ENCODE results near the gene NRIP2. TPM values are rescaled to one million over a fixed set of nuclear protein-coding genes. Genes with fewer than 3 reads are reported as not detected.

The NRIP2 gene
- total RNA-seq, 5 donors from 2014 or later (not counting 1 experiment from before 2014, with no cell fraction given): not detected

DNA sequence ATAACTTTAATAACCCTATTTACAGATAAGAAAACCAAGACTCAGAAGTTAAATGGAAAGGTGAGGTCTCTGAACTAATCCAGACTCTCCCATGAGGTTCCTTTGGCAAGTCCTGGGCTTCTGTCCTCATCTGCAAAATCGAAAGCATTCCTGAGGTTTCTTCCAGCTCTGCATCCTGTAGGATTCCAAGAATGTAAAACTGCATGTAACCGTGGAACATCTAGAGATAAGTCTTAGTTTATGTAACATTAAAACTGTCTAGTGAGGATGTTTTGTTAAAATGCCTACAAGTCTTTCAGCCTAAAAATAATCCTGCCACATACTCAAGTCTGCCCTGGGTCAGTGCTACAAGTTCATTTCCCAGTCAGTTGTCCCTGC, 29.7 kb downstream of the NRIP2 start:
- CTCF ChIA-PET: no interaction called here
- H3K4me3 ChIP-seq (ENCODE audit: control insufficient read depth in 1 of 2, extremely low read depth in 1 of 2, low read length in 1 of 2): no peak overlapping the region
- ATAC-seq (replicated peaks in 1 of 4): no peak
- H3K9me3 Mint-ChIP-seq: no peaks in the 10 kb centered on the region
- 100% methylated on average over 1 of the region's 2 CpGs for WGBS (ENCODE audit: insufficient coverage)
- DNase-seq: no peak
- H3K36me3 ChIP-seq (ENCODE audit: control insufficient read depth in 2 of 2, extremely low read depth in 1 of 2, insufficient read depth in 1 of 2, low read length in 1 of 2): peaks cover 6 to 51% of the 10 kb centered on the region in 2 donors
- peaks cover 29% of the 10 kb centered on the region for H3K36me3 Mint-ChIP-seq
- no peaks in the 10 kb centered on the region for H3K9me3 ChIP-seq
- no peak overlapping the region for H3K4me3 Mint-ChIP-seq
- no peaks in the 10 kb centered on the region for H3K4me1 Mint-ChIP-seq
- POLR2A ChIA-PET: no interaction called here
- no peaks in the 10 kb centered on the region for H3K27me3 Mint-ChIP-seq
- no peaks in the 10 kb centered on the region for H3K4me1 ChIP-seq (ENCODE audit: control insufficient read depth in 1 of 2, extremely low read depth in 1 of 2, insufficient read depth in 2 of 2, low read length in 2 of 2)
- H3K27me3 ChIP-seq (replicated peaks in 1 of 2; ENCODE audit: control insufficient read depth in 2 of 2, extremely low read depth in 1 of 2, insufficient read depth in 2 of 2, low read length in 1 of 2): no peaks in the 10 kb centered on the region
- no peak overlapping the region for H3K27ac ChIP-seq (ENCODE audit: low read length)
- H3K27ac Mint-ChIP-seq: no peak overlapping the region

DNA sequence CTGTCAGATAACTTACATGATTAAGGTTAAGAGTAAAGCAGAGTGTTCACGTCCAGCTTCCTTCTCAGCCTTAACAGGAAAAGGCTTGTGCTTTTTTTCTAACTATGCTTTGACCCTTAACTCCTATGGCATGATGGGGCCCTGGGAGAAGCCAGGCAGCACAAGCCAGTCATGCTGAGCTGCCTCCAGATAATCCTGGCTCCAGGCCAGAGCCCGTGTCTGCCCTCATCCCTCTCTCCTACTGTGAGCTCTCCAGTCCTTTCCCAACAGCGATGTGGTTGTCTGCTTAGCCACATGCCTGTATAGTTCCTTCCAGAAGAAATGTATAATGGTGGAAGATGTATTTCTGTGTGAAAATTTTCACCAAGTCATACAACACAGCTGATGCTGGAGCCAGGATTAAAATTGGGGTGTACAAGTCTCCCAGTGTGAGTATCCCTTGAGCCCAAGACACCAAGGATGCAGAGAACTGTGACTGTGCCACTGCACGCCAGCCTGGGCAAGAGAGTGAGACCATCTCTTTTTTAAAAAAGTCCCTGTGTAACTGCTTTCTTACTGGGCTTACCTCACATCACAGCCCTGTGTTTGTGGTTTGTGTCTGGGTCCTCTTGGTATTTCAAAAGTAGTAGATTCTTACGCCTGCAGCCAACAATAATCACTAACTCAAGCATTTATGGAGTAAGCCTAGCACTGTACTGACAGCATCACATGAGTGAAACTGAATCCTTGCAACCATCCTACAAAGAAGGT, 30.3 kb downstream of the NRIP2 start:
- H3K27ac Mint-ChIP-seq: no peak overlapping the region
- H3K4me3 Mint-ChIP-seq: no peak overlapping the region
- no peaks in the 10 kb centered on the region for H3K27me3 Mint-ChIP-seq
- ChIA-PET POLR2A (no interaction called here), CTCF (interaction anchor here in 1 of 2 donors (1.2 kb wide), 1 partner anchor 11 kb away, joined by 5 read pairs; no protein-coding TSS in a partner anchor)
- H3K9me3 ChIP-seq: no peaks in the 10 kb centered on the region
- no peaks in the 10 kb centered on the region for H3K9me3 Mint-ChIP-seq
- H3K4me3 ChIP-seq (ENCODE audit: control insufficient read depth in 1 of 2, extremely low read depth in 1 of 2, low read length in 1 of 2): no peak overlapping the region
- H3K4me1 ChIP-seq (ENCODE audit: control insufficient read depth in 1 of 2, extremely low read depth in 1 of 2, insufficient read depth in 2 of 2, low read length in 2 of 2): no peaks in the 10 kb centered on the region
- H3K36me3 Mint-ChIP-seq: peaks cover 33% of the 10 kb centered on the region
- H3K27ac ChIP-seq (ENCODE audit: low read length): no peak overlapping the region
- H3K4me1 Mint-ChIP-seq: no peaks in the 10 kb centered on the region
- DNase-seq (no peak), ATAC-seq (replicated peaks in 1 of 4) (no peak)
- no peaks in the 10 kb centered on the region for H3K27me3 ChIP-seq (replicated peaks in 1 of 2; ENCODE audit: control insufficient read depth in 2 of 2, extremely low read depth in 1 of 2, insufficient read depth in 2 of 2, low read length in 1 of 2)
- H3K36me3 ChIP-seq (ENCODE audit: control insufficient read depth in 2 of 2, extremely low read depth in 1 of 2, insufficient read depth in 1 of 2, low read length in 1 of 2): peaks cover 6 to 56% of the 10 kb centered on the region in 2 donors
- no CpG with 5 or more reads among the region's 5 CpGs for WGBS (ENCODE audit: insufficient coverage)

DNA sequence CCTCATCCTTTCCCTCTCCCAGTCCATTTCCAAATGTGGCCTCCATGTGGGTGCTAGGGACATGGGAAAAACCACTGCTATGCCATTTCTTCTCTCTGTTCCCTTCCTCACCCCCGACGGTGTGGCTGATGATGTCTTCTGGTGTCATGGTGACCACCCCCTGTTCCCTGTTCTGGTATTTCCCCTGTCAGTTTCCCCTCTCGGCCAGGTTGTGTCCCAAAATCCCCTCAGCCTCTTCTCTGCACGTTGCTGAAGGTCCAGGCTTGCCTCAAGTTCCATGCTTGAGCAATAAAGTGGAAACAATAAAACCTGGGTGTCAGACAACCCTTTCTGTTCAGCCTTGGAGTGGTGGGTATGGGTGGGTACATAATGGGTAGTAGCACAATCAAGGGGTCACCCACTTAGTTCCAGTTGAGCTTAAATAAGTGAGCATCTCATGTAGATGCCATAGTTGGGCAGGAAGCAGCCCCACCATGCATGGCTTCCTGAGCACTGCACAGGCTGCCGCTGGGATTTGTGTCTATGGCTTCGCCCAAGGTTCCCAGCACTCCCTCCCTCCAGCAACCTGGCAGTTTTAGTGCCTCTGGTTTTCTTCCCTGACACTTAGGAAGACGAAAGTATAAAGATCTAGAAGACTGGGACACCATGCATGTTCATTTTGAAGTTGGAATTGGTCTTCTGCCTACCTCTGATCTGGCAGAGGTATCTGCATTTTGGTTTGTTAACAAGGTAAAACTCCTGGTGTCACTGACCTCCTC, 31.0 kb downstream of the NRIP2 start:
- peaks cover 41% of the 10 kb centered on the region for H3K36me3 Mint-ChIP-seq
- DNase-seq: no peak
- no peaks in the 10 kb centered on the region for H3K9me3 Mint-ChIP-seq
- Histone ChIP-seq H3K27ac (ENCODE audit: low read length) (no peak overlapping the region), H3K27me3 (replicated peaks in 1 of 2; ENCODE audit: control insufficient read depth in 2 of 2, extremely low read depth in 1 of 2, insufficient read depth in 2 of 2, low read length in 1 of 2) (no peaks in the 10 kb centered on the region), H3K4me1 (ENCODE audit: control insufficient read depth in 1 of 2, extremely low read depth in 1 of 2, insufficient read depth in 2 of 2, low read length in 2 of 2) (no peaks in the 10 kb centered on the region), H3K36me3 (ENCODE audit: control insufficient read depth in 2 of 2, extremely low read depth in 1 of 2, insufficient read depth in 1 of 2, low read length in 1 of 2) (peaks cover 6 to 64% of the 10 kb centered on the region in 2 donors), H3K4me3 (ENCODE audit: control insufficient read depth in 1 of 2, extremely low read depth in 1 of 2, low read length in 1 of 2) (no peak overlapping the region), H3K9me3 (no peaks in the 10 kb centered on the region)
- H3K27me3 Mint-ChIP-seq: no peaks in the 10 kb centered on the region
- ChIA-PET CTCF (interaction anchor here in 1 of 2 donors (1.2 kb wide), 1 partner anchor 12 kb away, joined by 5 read pairs; no protein-coding TSS in a partner anchor), POLR2A (no interaction called here)
- H3K4me1 Mint-ChIP-seq: peaks cover 0 to under 1% (median 0%) of the 10 kb centered on the region in 3 donors
- H3K27ac Mint-ChIP-seq: no peak overlapping the region
- ATAC-seq (replicated peaks in 1 of 4): no peak
- 88% methylated on average over 5 of the region's 7 CpGs for WGBS (ENCODE audit: insufficient coverage)
- no peak overlapping the region for H3K4me3 Mint-ChIP-seq

DNA sequence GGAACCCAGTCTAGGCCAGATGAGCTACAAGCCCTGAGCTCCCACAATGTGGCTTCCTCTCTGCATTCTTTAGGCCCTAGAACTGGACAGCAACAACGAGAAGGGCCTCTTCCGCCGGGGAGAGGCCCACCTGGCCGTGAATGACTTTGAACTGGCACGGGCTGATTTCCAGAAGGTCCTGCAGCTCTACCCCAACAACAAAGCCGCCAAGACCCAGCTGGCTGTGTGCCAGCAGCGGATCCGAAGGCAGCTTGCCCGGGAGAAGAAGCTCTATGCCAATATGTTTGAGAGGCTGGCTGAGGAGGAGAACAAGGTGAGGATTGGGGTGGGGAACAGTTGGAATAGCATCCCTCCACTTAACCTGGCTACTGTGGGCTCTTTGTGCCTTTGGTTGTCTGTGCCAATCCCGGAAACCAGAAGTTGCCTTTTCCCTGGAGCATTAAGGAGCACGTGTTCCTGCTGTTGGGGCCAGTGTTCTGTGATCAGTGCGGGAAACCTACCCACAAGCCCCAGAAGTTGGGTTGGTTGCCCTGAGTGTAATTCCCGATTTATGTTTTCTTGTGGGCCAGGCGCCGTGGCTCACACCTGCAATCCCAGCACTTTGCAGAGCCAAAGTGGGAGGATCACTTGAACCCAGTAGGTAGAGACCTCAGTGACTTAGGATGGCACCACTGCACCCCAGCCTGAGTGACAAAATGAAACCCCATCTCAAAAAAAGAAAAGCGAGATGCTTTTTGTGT, 33.6 kb downstream of the NRIP2 start:
- Histone ChIP-seq H3K9me3 (no peaks in the 10 kb centered on the region), H3K4me3 (ENCODE audit: control insufficient read depth in 1 of 2, extremely low read depth in 1 of 2, low read length in 1 of 2) (no peak overlapping the region), H3K4me1 (ENCODE audit: control insufficient read depth in 1 of 2, extremely low read depth in 1 of 2, insufficient read depth in 2 of 2, low read length in 2 of 2) (peaks cover under 1 to 16% of the 10 kb centered on the region in 2 experiments), H3K27me3 (replicated peaks in 1 of 2; ENCODE audit: control insufficient read depth in 2 of 2, extremely low read depth in 1 of 2, insufficient read depth in 2 of 2, low read length in 1 of 2) (no peaks in the 10 kb centered on the region), H3K36me3 (ENCODE audit: control insufficient read depth in 2 of 2, extremely low read depth in 1 of 2, insufficient read depth in 1 of 2, low read length in 1 of 2) (peaks cover 10 to 78% of the 10 kb centered on the region in 2 donors), H3K27ac (ENCODE audit: low read length) (no peak overlapping the region)
- H3K4me3 Mint-ChIP-seq: no peak overlapping the region
- peaks cover 50% of the 10 kb centered on the region for H3K36me3 Mint-ChIP-seq
- H3K27me3 Mint-ChIP-seq: no peaks in the 10 kb centered on the region
- ChIA-PET POLR2A (no interaction called here), CTCF (interaction anchor here in 1 of 2 donors (0.5 to 0.7 kb wide), 2 partner anchors 13 to 1583 kb away, joined by 3 read pairs; no protein-coding TSS in a partner anchor)
- no peak for DNase-seq
- no peak for ATAC-seq (replicated peaks in 1 of 4)
- 100% methylated on average over 8 of the region's 16 CpGs for WGBS (ENCODE audit: insufficient coverage)
- no peaks in the 10 kb centered on the region for H3K9me3 Mint-ChIP-seq
- no peak overlapping the region for H3K27ac Mint-ChIP-seq
- H3K4me1 Mint-ChIP-seq: peaks cover 13 to 22% (median 19%) of the 10 kb centered on the region in 3 donors

DNA sequence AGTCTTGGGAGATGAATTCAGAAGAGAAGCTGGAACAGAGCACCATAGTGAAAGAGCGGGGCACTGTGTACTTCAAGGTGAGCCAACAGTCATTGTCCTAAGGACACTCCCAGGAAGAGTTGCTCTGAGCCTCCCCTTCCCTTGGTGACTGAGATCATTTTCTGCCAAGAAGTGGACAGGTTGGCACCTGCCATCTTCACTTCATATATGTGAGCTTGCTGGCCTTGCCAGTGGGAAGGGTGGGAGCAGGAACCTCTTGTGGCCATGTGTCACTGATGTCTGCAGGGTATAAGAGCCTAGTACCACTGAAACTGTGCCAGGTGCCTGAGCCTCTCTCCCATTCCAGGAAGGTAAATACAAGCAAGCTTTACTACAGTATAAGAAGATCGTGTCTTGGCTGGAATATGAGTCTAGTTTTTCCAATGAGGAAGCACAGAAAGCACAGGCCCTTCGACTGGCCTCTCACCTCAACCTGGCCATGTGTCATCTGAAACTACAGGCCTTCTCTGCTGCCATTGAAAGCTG, 34.7 kb downstream of the NRIP2 start:
- Histone ChIP-seq H3K9me3 (no peaks in the 10 kb centered on the region), H3K4me1 (ENCODE audit: control insufficient read depth in 1 of 2, extremely low read depth in 1 of 2, insufficient read depth in 2 of 2, low read length in 2 of 2) (peaks cover 4 to 20% of the 10 kb centered on the region in 2 experiments), H3K27ac (ENCODE audit: low read length) (no peak overlapping the region), H3K4me3 (ENCODE audit: control insufficient read depth in 1 of 2, extremely low read depth in 1 of 2, low read length in 1 of 2) (no peak overlapping the region), H3K36me3 (ENCODE audit: control insufficient read depth in 2 of 2, extremely low read depth in 1 of 2, insufficient read depth in 1 of 2, low read length in 1 of 2) (peaks cover 10 to 76% of the 10 kb centered on the region in 2 donors), H3K27me3 (replicated peaks in 1 of 2; ENCODE audit: control insufficient read depth in 2 of 2, extremely low read depth in 1 of 2, insufficient read depth in 2 of 2, low read length in 1 of 2) (no peaks in the 10 kb centered on the region)
- H3K36me3 Mint-ChIP-seq: peaks cover 48% of the 10 kb centered on the region
- ChIA-PET CTCF (interaction anchor here in 1 of 2 donors (1.3 kb wide), 1 partner anchor 16 kb away, joined by 4 read pairs; no protein-coding TSS in a partner anchor), POLR2A (interaction anchor here in 1 of 2 donors (0.5 to 0.6 kb wide), 2 partner anchors 19 to 69 kb away, joined by 3 to 6 read pairs; no protein-coding TSS in a partner anchor)
- peak overlapping the region in 1 of 2 donors; percentile 52 for H3K27ac Mint-ChIP-seq
- WGBS (ENCODE audit: insufficient coverage): 100% methylated on average over 1 of the region's 3 CpGs
- peaks cover 16 to 25% (median 22%) of the 10 kb centered on the region in 3 donors for H3K4me1 Mint-ChIP-seq
- no peaks in the 10 kb centered on the region for H3K9me3 Mint-ChIP-seq
- no peak overlapping the region for H3K4me3 Mint-ChIP-seq
- ATAC-seq (replicated peaks in 1 of 4) (no peak), DNase-seq (no peak)
- H3K27me3 Mint-ChIP-seq: no peaks in the 10 kb centered on the region

Data from T-cell (primary cell).